Type B pancreatic cell (in vitro differentiated cells): ENCODE results near the gene NANS. TPM values are rescaled to one million over a fixed set of nuclear protein-coding genes. Genes with fewer than 3 reads are reported as not detected.
A peak's percentile ranks its signal among the peaks of the same experiment; 100 is the strongest.
"Not testable (repeated sequence)": the region's sequence is repeated elsewhere in the genome, so short reads cannot be mapped to it uniquely, and the experiment has no call there.

ENCODE experiments used
- DNase-seq: peaks from one replicate; pipeline ENCODE4 v3.0.0; 2021; ENCODE audit warnings: mixed read lengths; ENCODE audit not compliant: unreplicated experiment; ENCODE audit errors: extremely low spot score
- H3K27ac Mint-ChIP-seq: 2 replicates; pipeline ENCODE4 v1.8.0; 2021; ENCODE audit warnings: mild to moderate bottlenecking, mixed read lengths
- H3K27me3 Mint-ChIP-seq: 2 replicates; pipeline ENCODE4 v1.8.0; 2021; ENCODE audit warnings: mixed read lengths
- H3K36me3 Mint-ChIP-seq: 2 replicates; pipeline ENCODE4 v1.8.0; 2021; ENCODE audit warnings: mixed read lengths
- H3K4me1 Mint-ChIP-seq: one replicate; pipeline ENCODE4 v1.8.0; 2021; ENCODE audit warnings: mixed read lengths; ENCODE audit not compliant: unreplicated experiment
- H3K4me3 Mint-ChIP-seq: 2 replicates; pipeline ENCODE4 v1.8.0; 2021; ENCODE audit warnings: mild to moderate bottlenecking, mixed read lengths
- H3K9me3 Mint-ChIP-seq: 2 replicates; pipeline ENCODE4 v1.8.0; 2021; ENCODE audit warnings: mixed read lengths
- CTCF ChIP-seq: fragments of 200-600 bp; sonication (generic); conservative IDR thresholded peaks from 2 replicates; pipeline ENCODE4 v1.5.0; 2021; ENCODE audit warnings: antibody characterized with exemption, mild to moderate bottlenecking
- total RNA-seq: library from RNA; stranded (reverse); gene quantifications from 2 replicates; pipeline ENCODE4 v1.2.1, GENCODE V29; 2021; ENCODE audit warnings: low replicate concordance

NANS gene
- total RNA-seq, 1 donor from 2014 or later: 44.6 TPM

DNA sequence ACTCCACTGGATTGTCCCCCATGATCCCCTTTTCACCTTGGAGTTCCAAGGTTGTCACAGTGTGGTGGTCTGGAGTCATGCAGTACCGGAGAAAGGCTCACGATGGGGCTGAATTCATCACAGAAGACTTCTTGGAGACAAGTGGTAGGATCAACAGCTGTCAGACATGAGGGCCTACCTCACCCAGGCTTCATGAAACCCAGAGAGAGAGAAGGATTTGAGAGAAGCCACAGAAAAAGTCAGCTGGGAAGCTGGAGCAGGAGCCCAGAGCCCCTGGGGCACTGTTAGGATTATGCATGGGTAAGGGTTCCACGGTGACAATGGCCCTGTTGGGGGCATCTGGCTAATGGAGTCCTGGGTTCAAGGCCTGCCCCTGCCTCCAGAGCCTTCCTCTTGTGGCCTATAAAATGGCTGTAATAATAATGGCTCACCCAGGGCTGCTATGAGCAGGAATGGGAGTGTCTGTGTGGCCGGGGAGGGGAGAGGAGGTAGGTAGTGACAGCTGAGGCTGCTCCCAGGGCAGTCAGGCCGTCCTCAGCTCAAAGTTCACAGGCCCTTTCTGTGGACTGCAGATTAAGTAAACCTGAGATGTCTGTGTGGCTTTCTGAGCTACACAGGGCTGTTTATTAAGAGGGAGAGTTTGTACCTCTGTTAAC, 61.6 kb downstream of the NANS start:
- H3K36me3 Mint-ChIP-seq: no peaks in the 10 kb centered on the region
- TF ChIP-seq CTCF: peak; percentile 32
- no peaks in the 10 kb centered on the region for H3K9me3 Mint-ChIP-seq
- H3K27me3 Mint-ChIP-seq: peaks cover 3% of the 10 kb centered on the region
- peak overlapping the region; percentile 77 for H3K27ac Mint-ChIP-seq
- H3K4me1 Mint-ChIP-seq: peaks cover 13% of the 10 kb centered on the region
- no peak for DNase-seq
- peak overlapping the region; percentile 84 for H3K4me3 Mint-ChIP-seq

DNA sequence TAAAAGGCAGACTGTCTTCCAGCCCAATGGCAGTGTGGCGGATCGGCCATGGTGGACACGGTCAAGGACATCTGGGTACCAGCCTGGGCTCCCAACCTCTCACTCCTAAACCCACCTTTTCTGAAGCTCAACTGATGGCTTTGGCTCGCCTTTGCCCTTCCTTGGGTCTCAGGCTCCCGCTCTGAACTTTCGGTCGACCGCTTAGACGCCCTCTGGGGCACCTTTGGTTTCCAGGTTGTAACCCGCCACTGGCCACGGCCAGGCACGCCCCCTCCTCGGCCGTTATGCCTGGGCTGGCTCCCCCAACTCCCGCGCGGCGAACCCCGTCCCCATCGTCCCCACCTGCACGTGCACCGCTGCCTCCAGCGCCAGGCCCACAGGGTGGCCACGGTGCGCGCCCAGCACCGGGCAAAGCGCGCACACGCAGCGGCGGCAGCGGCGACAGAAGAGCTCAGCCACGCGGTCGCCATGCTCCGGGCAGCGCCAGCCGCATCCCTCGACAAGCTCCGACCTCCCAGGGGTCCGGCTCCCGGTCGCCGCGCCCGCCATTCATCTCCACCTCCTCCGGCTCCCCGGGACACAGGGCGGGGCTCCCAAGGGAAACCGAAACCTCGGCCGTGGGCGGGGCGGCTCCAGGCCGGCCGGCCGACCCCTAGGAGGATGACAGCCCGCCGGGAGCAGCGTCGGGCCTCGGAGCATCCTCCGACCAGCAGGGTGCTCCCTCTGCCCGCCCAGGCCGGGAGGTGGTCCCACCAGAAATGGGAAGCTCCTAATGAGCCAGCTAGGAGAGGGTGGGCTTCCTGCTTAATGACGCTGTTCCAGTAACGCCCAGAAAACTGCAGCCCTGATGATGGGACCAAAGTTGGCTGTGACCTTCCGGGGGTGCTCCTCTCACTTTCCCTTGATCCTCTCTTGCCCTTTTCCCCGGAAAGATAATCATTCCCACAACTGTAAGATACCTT, 62.4 kb downstream of the NANS start, which contains the start of gene TRIM14:
Gene TRIM14 (minus strand): TSS at position 583 of the 962 bp plus-strand sequence. CDS start 34 bp downstream, at position 549.
- TF ChIP-seq CTCF: no peak
- H3K4me3 Mint-ChIP-seq: peak within 1 kb of the TSS; percentile 84
- peaks cover 13% of the 10 kb centered on the region for H3K4me1 Mint-ChIP-seq
- no peaks in the 10 kb centered on the region for H3K36me3 Mint-ChIP-seq
- H3K9me3 Mint-ChIP-seq: no peaks in the 10 kb centered on the region
- no peak for DNase-seq
- H3K27ac Mint-ChIP-seq: peak within 1 kb of the TSS; percentile 83
- peaks cover 3% of the 10 kb centered on the region for H3K27me3 Mint-ChIP-seq

DNA sequence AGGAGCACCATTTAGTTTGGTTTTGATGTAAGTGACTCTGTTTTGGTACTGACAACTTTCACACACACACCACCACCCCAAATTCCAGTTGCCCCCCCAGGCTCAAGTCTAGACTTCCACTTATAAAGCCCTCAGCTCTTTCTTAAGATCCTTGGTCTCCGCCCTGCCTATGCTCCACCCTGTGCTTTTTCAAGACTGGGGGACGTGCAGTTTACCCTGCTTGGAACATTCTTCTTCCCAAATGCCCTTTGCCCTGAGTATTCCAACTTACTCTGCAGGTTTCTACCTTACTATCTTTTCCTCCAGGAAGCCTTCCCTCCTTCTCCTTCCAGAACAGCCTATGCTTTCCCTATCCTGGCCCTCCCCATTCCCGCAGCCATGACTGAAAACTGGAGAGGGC, 63.9 kb downstream of the NANS start:
- H3K4me3 Mint-ChIP-seq: peak overlapping the region; percentile 80

DNA sequence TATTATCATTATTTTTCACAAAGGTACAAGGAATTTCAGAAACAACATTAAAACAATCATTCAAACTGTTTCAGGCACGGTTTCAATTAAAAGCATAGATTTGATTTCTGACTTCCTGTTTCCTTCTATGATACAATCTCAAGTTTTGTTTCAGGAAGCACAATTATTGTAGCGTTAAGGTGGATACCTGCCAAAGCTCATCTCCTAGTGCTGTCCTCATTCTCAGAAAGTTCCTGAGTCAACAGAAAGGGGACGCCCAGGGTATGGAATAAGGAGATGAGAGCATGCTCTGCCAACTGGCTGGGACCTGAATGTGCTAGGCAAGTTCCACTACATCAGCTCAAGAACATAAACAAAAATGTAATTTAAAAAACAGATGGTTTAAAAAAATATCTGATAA, 64.5 kb downstream of the NANS start:
- H3K27me3 Mint-ChIP-seq: peaks cover 3% of the 10 kb centered on the region
- no peak for TF ChIP-seq CTCF
- H3K36me3 Mint-ChIP-seq: no peaks in the 10 kb centered on the region
- no peak for DNase-seq
- H3K4me1 Mint-ChIP-seq: peaks cover 13% of the 10 kb centered on the region
- H3K4me3 Mint-ChIP-seq: no peak overlapping the region
- H3K27ac Mint-ChIP-seq: peak overlapping the region; percentile 83
- H3K9me3 Mint-ChIP-seq: no peaks in the 10 kb centered on the region

More for the DNA sequence above, 63.9 kb downstream of the NANS start:
- H3K9me3 Mint-ChIP-seq: no peaks in the 10 kb centered on the region
- H3K27me3 Mint-ChIP-seq: peaks cover 3% of the 10 kb centered on the region
- TF ChIP-seq CTCF: no peak
- H3K36me3 Mint-ChIP-seq: no peaks in the 10 kb centered on the region
- H3K27ac Mint-ChIP-seq: peak overlapping the region; percentile 83
- no peak for DNase-seq
- H3K4me1 Mint-ChIP-seq: peaks cover 13% of the 10 kb centered on the region

DNA sequence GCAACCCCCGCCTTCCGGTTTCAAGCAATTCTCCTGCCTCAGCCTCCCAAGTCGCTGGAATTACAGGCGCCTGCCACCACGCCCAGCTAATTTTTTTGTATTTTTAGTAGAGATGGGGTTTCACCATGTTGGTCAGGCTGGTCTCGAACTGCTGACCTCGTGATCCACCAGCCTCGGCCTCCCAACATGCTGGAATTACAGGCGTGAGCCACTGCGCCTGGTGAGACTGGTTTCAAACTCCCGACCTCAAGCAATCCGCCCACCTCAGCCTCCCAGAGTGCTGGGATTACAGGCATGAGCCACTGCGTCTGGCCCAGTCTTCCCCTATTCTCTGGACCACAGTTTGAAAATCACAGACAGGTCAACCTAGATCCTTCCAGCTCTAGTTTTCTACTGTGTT, 67.6 kb downstream of the NANS start:
- H3K4me3 Mint-ChIP-seq, H3K27me3 Mint-ChIP-seq, H3K27ac Mint-ChIP-seq, DNase-seq, H3K36me3 Mint-ChIP-seq, H3K9me3 Mint-ChIP-seq: not testable (repeated sequence)
- H3K4me1 Mint-ChIP-seq: peaks cover 13% of the 10 kb centered on the region
